ENCODE measurements around the gene DNM3.
A peak's percentile ranks its signal among the peaks of the same experiment; 100 is the strongest.

Gene DNM3

DNA sequence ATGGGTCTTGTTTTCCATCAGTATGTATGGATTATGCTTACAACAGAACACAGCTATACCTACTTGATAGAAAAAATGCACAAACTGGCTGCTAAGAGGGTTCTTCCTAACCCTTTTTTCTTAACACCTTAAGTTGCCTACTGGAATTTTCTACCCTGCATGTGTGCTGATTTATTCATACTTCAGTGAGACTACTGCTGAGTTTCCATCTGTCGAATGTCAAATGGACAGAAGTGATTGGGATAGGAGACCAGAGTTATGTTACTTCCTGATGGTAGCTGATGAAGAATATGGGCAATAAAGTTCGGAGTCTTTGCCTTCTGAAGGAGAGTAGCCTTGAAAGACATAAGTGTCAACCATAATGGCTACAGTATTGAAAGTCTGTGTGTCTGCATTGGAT is 6.5 kb upstream of the DNM3 start:
- DNase-seq (ENCODE audit: low read depth) = no peak
- H3K4me3 ChIP-seq (replicated peaks; ENCODE audit: low read depth, low read length) = no peak overlapping the region
- TF ChIP-seq, protein P1, sequence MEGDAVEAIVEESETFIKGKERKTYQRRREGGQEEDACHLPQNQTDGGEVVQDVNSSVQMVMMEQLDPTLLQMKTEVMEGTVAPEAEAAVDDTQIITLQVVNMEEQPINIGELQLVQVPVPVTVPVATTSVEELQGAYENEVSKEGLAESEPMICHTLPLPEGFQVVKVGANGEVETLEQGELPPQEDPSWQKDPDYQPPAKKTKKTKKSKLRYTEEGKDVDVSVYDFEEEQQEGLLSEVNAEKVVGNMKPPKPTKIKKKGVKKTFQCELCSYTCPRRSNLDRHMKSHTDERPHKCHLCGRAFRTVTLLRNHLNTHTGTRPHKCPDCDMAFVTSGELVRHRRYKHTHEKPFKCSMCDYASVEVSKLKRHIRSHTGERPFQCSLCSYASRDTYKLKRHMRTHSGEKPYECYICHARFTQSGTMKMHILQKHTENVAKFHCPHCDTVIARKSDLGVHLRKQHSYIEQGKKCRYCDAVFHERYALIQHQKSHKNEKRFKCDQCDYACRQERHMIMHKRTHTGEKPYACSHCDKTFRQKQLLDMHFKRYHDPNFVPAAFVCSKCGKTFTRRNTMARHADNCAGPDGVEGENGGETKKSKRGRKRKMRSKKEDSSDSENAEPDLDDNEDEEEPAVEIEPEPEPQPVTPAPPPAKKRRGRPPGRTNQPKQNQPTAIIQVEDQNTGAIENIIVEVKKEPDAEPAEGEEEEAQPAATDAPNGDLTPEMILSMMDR (IDR thresholded peaks at IDR 0.05; ENCODE audit: low read length, missing control alignments) = no peak

DNA sequence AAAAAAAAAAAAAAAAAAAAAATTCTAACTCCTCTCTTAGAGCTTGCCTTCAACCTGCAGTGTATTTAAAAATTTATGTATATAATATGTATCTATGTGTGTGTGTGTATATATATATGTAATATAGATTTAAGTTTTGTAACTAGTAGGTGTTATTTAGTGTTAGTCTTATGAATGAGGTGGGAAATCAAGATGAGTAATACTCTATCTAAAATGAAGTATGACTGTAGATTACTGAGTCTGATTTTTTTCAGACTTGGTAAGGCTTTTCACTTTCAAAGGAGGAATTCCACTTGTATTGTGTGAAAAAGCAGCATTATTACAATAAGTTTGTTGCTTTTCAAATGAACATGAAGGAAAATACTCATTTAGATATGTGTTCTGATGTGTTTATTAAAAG is 5.4 kb upstream of the DNM3 start:
- DNase-seq (ENCODE audit: low read depth) = no peak
- TF ChIP-seq, protein P1 (IDR thresholded peaks at IDR 0.05; ENCODE audit: low read length, missing control alignments) = no peak
- H3K4me3 ChIP-seq (replicated peaks; ENCODE audit: low read depth, low read length) = no peak overlapping the region

DNA sequence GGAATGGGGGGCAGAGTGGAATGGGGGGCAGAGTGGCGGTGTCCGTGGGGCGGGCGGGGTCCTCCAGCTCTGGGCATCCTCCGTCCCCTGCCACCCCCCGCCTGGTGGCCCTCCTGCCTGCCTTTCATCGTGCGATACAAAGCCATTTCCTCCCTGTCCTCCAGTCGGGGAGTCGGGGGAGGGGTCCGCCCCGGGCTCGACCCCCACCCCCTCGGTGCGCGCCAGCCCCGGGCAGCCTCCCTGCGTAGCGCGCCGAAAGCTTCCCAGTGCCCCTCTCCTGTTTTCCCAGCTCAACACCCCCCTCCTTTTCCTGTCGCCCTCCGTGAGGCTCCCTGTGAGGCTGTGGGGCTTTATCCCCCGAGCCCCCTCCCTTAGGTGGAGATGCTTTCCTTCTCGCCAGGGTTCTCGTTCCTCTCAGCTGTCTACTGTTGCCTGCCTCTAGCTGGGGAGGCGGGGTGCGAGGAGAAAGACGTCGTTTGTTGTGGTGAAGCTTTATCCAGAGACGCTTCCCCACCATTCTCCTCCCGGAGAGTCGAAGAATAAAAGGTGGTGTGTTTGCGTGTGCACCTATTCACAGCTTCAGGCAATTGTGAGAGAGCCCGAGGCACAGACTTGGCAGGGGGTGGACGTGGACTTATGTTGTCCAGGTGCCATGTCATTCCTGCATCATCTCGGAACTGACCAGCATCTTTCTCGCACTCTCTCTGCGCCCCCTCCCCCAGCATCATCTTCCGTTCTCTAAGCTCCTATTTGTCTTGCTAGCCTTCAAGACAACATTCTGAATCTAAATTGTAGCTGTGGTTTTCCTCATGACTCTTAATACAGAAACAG is 848 bp downstream of the DNM3 start:
- DNase-seq (ENCODE audit: low read depth) = no peak
- TF ChIP-seq, protein P1 (IDR thresholded peaks at IDR 0.05; ENCODE audit: low read length, missing control alignments) = no peak
- H3K4me3 ChIP-seq (replicated peaks; ENCODE audit: low read depth, low read length) = peak overlapping the region; percentile 61

DNA sequence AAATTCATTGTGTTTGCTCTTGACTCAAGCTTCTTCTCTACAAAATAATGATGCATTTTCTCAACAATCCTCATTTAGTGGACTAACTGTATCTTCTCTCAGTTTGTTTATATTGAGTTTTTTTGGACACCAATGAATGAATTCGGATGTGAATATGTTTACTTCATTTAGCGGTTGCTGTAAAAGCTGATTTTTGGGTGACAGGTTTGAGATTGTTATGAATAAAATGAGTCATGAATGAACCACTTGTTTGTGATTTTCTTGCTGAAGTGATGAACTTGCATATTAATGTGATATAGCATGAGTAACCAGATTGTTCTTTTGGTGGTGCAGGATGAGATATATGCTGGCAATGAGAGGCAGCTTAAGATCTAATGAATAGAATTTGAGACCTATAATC is 3.1 kb downstream of the DNM3 start:
- DNase-seq (ENCODE audit: low read depth) = no peak
- no peak overlapping the region for H3K4me3 ChIP-seq (replicated peaks; ENCODE audit: low read depth, low read length)
- TF ChIP-seq, protein P1 (IDR thresholded peaks at IDR 0.05; ENCODE audit: low read length, missing control alignments) = no peak

DNA sequence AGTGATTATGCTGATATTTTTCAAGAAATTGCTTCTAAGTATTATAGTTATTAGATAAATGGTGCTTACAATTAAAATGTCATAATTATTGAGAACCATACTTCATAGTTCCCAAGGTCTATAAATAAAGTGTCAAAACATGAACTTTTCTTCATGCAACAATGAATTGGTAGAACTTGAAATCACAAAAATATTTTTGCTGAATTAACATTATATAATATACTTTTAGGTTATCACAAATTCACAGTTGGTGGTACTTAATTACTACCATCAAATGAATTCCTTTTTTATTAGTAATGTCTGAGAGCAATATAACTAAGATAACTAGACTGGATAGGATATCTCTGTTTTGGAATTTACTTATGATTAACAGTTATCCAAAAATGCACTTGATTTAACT is 4.7 kb downstream of the DNM3 start:
- TF ChIP-seq, protein P1 (IDR thresholded peaks at IDR 0.05; ENCODE audit: low read length, missing control alignments) = no peak
- DNase-seq (ENCODE audit: low read depth) = no peak
- no peak overlapping the region for H3K4me3 ChIP-seq (replicated peaks; ENCODE audit: low read depth, low read length)

DNA sequence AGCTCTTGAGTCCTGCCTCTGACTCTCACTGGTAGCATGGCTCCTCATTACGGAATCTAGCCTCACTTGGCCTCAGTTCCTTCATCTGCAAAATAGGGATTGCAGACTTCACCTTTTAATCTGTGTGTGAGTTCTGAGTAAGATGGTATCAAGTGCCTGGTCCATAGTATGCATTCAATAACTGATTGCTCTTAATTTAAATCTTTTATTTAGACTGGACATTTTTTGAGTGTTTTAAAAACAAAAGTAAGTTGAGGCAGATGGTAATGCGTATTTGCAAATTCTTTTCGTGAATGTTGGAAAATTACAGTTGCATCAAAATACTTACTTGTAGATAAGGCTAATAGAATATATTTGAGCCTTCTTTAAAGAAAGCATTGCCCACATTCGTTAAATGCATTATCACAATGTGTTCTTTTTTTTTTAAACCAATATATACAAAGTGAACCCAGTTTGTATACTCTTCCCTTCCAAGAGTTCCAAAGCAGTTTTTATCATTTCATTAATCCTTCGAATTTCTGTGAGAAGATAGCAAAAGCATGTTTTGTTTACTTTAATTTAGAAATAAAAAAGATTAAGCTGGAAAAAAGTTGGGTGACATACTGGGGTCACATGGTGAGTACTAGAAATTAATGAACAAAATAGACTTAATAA is 8.1 kb downstream of the DNM3 start:
- TF ChIP-seq, protein P1 (IDR thresholded peaks at IDR 0.05; ENCODE audit: low read length, missing control alignments) = no peak
- no peak overlapping the region for H3K4me3 ChIP-seq (replicated peaks; ENCODE audit: low read depth, low read length)
- no peak for DNase-seq (ENCODE audit: low read depth)
